Endothelial cell of umbilical vein (primary cell): Measurements from ENCODE around the gene UBE2E1.

Experiments used
- CTCF ChIP-seq, 2 donors: IDR thresholded peaks; 1 replicate in 1 of 2; 2 replicates in 1 of 2; pipeline ENCODE4 v1.5.1; 2011; ENCODE audit warnings: low read length in 2 of 2, mild to moderate bottlenecking in 2 of 2, moderate library complexity in 2 of 2, control low read depth in 1 of 2, inconsistent platforms in 1 of 2, low read depth in 1 of 2; ENCODE audit not compliant: insufficient read depth in 1 of 2; ENCODE audit errors: extremely low read depth in 1 of 2
- EZH2 ChIP-seq: IDR thresholded peaks from 2 replicates; pipeline ENCODE4 v1.6.1; 2012; ENCODE audit warnings: borderline replicate concordance, low read depth, mild to moderate bottlenecking, moderate library complexity, low read length, inconsistent platforms; ENCODE audit not compliant: severe bottlenecking
- POLR2A ChIP-seq: IDR thresholded peaks from 2 replicates; pipeline ENCODE4 v1.6.1; 2012; ENCODE audit warnings: low read depth, mild to moderate bottlenecking, control low read depth, low read length

DNA sequence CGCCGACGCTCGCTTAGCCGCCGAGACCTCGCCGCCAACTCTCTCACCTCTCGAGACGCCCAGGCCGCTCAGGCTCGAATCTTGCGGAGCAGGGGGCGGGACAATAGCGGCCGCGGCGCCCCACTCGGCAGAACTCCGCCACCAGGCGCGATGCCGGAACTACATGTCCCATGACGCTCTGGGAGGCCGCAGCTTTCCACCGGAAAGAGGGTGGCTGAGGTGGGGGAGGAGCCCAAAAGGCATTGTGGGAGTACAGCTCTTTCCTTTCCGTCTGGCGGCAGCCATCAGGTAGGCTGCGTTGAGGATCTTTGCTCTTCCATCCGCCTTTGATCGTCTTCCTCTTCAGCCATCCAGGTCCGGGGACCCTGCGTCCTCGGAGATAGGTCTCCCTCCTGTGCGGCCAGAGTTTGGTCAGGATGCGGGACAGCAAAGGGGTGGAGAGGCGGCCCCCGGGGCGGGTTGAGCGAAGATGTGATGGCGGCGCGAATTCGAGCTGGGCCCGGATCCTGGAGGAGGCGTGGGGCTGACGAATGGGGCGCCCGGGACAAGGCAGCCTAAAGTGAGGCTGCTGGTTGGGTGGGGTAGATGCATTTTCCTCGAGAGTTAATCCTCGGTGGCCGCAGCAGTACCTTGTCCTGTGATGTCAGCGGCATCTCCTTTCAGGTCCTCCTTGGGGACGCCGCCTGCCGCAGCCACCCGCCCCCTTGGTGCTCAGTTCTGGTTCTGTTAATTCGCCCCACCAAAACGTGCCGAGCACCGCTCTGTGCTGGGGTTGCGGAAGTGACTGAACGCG lies 111.3 kb downstream of the UBE2E1 start, which contains the start of the genes NKIRAS1 and RPL15:
- TF ChIP-seq CTCF (IDR thresholded peaks at IDR 0.05; ENCODE audit: extremely low read depth in 1 of 2, insufficient read depth in 1 of 2, low read depth in 1 of 2, low read length in 2 of 2), result peak in 1 of 2 donors; percentile 43
- no peak for TF ChIP-seq EZH2
- TF ChIP-seq POLR2A, result peak; percentile 99
